ENCODE measurements around the gene CABYR. TPM values are rescaled to one million over a fixed set of nuclear protein-coding genes. Genes with fewer than 3 reads are reported as not detected.
A peak's percentile ranks its signal among the peaks of the same experiment; 100 is the strongest.

CABYR gene
- total RNA-seq, 2 donors from 2014 or later, result 4.7 to 5.2 TPM

- Mint-ChIP-seq H3K4me3 (no peak overlapping the region), H3K9me3 (no peaks in the 10 kb centered on the region), H3K4me1 (no peaks in the 10 kb centered on the region), H3K27me3 (no peaks in the 10 kb centered on the region), H3K36me3 (ENCODE audit: low read depth) (peaks cover 8% of the 10 kb centered on the region), H3K27ac (no peak overlapping the region)
- ATAC-seq (replicated peaks), result no peak
Observed at GRCh38 chr18:24160086-24160485, 21.2 kb downstream of the CABYR start.

- Mint-ChIP-seq H3K4me3 (no peak overlapping the region), H3K27ac (no peak overlapping the region), H3K27me3 (no peaks in the 10 kb centered on the region), H3K4me1 (no peaks in the 10 kb centered on the region), H3K36me3 (ENCODE audit: low read depth) (peaks cover 9% of the 10 kb centered on the region), H3K9me3 (no peaks in the 10 kb centered on the region)
- ATAC-seq (replicated peaks), result no peak
Observed at GRCh38 chr18:24161304-24161703, 22.4 kb downstream of the CABYR start.

- Mint-ChIP-seq H3K27ac (no peak overlapping the region), H3K4me1 (no peaks in the 10 kb centered on the region), H3K27me3 (no peaks in the 10 kb centered on the region), H3K4me3 (no peak overlapping the region), H3K9me3 (no peaks in the 10 kb centered on the region), H3K36me3 (ENCODE audit: low read depth) (peaks cover 9% of the 10 kb centered on the region)
- no peak for ATAC-seq (replicated peaks)
Observed at GRCh38 chr18:24168496-24168895, 29.6 kb downstream of the CABYR start.

- no peak overlapping the region for H3K27ac Mint-ChIP-seq
- H3K36me3 Mint-ChIP-seq (ENCODE audit: low read depth), result no peaks in the 10 kb centered on the region
- peaks cover 5% of the 10 kb centered on the region for H3K4me1 Mint-ChIP-seq
- no peak overlapping the region for H3K4me3 Mint-ChIP-seq
- no peaks in the 10 kb centered on the region for H3K27me3 Mint-ChIP-seq
- no peaks in the 10 kb centered on the region for H3K9me3 Mint-ChIP-seq
- no peak for ATAC-seq (replicated peaks)
Observed at GRCh38 chr18:24170360-24170759, 31.5 kb downstream of the CABYR start.

GRCh38 chr18:24173997-24174396, 35.1 kb downstream of the CABYR start:
- H3K27ac Mint-ChIP-seq, result no peak overlapping the region
- ATAC-seq (replicated peaks), result peak; percentile 50

GRCh38 chr18:24176727-24177416, 38.0 kb downstream of the CABYR start:
- Mint-ChIP-seq H3K27ac (no peak overlapping the region), H3K27me3 (no peaks in the 10 kb centered on the region), H3K9me3 (no peaks in the 10 kb centered on the region), H3K4me3 (no peak overlapping the region), H3K4me1 (peaks cover 5% of the 10 kb centered on the region), H3K36me3 (ENCODE audit: low read depth) (no peaks in the 10 kb centered on the region)
- ATAC-seq (replicated peaks), result no peak

More at GRCh38 chr18:24173997-24174396, 35.1 kb downstream of the CABYR start:
- Mint-ChIP-seq H3K4me3 (no peak overlapping the region), H3K36me3 (ENCODE audit: low read depth) (no peaks in the 10 kb centered on the region), H3K27me3 (no peaks in the 10 kb centered on the region), H3K9me3 (no peaks in the 10 kb centered on the region), H3K4me1 (peaks cover 5% of the 10 kb centered on the region)

GRCh38 chr18:24177499-24178133, 38.8 kb downstream of the CABYR start:
- H3K36me3 Mint-ChIP-seq (ENCODE audit: low read depth), result no peaks in the 10 kb centered on the region
- H3K9me3 Mint-ChIP-seq, result no peaks in the 10 kb centered on the region
- no peak overlapping the region for H3K27ac Mint-ChIP-seq
- H3K4me1 Mint-ChIP-seq, result peaks cover 5% of the 10 kb centered on the region
- no peak for ATAC-seq (replicated peaks)
- H3K27me3 Mint-ChIP-seq, result no peaks in the 10 kb centered on the region
- H3K4me3 Mint-ChIP-seq, result no peak overlapping the region

- H3K36me3 Mint-ChIP-seq (ENCODE audit: low read depth), result no peaks in the 10 kb centered on the region
- no peak overlapping the region for H3K27ac Mint-ChIP-seq
- no peaks in the 10 kb centered on the region for H3K27me3 Mint-ChIP-seq
- H3K4me1 Mint-ChIP-seq, result no peaks in the 10 kb centered on the region
- no peak overlapping the region for H3K4me3 Mint-ChIP-seq
- no peaks in the 10 kb centered on the region for H3K9me3 Mint-ChIP-seq
- no peak for ATAC-seq (replicated peaks)
Observed at GRCh38 chr18:24180048-24180447, 41.2 kb downstream of the CABYR start.

- no peaks in the 10 kb centered on the region for H3K9me3 Mint-ChIP-seq
- ATAC-seq (replicated peaks), result no peak
- H3K36me3 Mint-ChIP-seq (ENCODE audit: low read depth), result no peaks in the 10 kb centered on the region
- H3K4me3 Mint-ChIP-seq, result no peak overlapping the region
- H3K4me1 Mint-ChIP-seq, result no peaks in the 10 kb centered on the region
- no peaks in the 10 kb centered on the region for H3K27me3 Mint-ChIP-seq
- no peak overlapping the region for H3K27ac Mint-ChIP-seq
Observed at GRCh38 chr18:24181806-24182205, 42.9 kb downstream of the CABYR start.

GRCh38 chr18:24185805-24186204, 46.9 kb downstream of the CABYR start:
- Mint-ChIP-seq H3K36me3 (ENCODE audit: low read depth) (no peaks in the 10 kb centered on the region), H3K27me3 (no peaks in the 10 kb centered on the region), H3K27ac (no peak overlapping the region), H3K4me3 (no peak overlapping the region), H3K9me3 (no peaks in the 10 kb centered on the region), H3K4me1 (no peaks in the 10 kb centered on the region)
- no peak for ATAC-seq (replicated peaks)

- no peak for ATAC-seq (replicated peaks)
- no peaks in the 10 kb centered on the region for H3K27me3 Mint-ChIP-seq
- no peak overlapping the region for H3K4me3 Mint-ChIP-seq
- no peaks in the 10 kb centered on the region for H3K4me1 Mint-ChIP-seq
- H3K27ac Mint-ChIP-seq, result no peak overlapping the region
- H3K36me3 Mint-ChIP-seq (ENCODE audit: low read depth), result no peaks in the 10 kb centered on the region
- no peaks in the 10 kb centered on the region for H3K9me3 Mint-ChIP-seq
Observed at GRCh38 chr18:24187049-24187448, 48.2 kb downstream of the CABYR start.

GRCh38 chr18:24187689-24188088, 48.8 kb downstream of the CABYR start:
- Mint-ChIP-seq H3K4me3 (no peak overlapping the region), H3K9me3 (no peaks in the 10 kb centered on the region), H3K36me3 (ENCODE audit: low read depth) (no peaks in the 10 kb centered on the region), H3K4me1 (no peaks in the 10 kb centered on the region), H3K27me3 (no peaks in the 10 kb centered on the region), H3K27ac (no peak overlapping the region)
- ATAC-seq (replicated peaks), result no peak

- Mint-ChIP-seq H3K27me3 (no peaks in the 10 kb centered on the region), H3K27ac (no peak overlapping the region), H3K9me3 (no peaks in the 10 kb centered on the region), H3K4me1 (no peaks in the 10 kb centered on the region), H3K4me3 (no peak overlapping the region), H3K36me3 (ENCODE audit: low read depth) (no peaks in the 10 kb centered on the region)
- no peak for ATAC-seq (replicated peaks)
Observed at GRCh38 chr18:24188120-24188519, 49.3 kb downstream of the CABYR start.

GRCh38 chr18:24189007-24189528, 50.2 kb downstream of the CABYR start:
- Mint-ChIP-seq H3K27me3 (no peaks in the 10 kb centered on the region), H3K36me3 (ENCODE audit: low read depth) (no peaks in the 10 kb centered on the region), H3K4me3 (no peak overlapping the region), H3K9me3 (no peaks in the 10 kb centered on the region), H3K4me1 (no peaks in the 10 kb centered on the region), H3K27ac (no peak overlapping the region)
- ATAC-seq (replicated peaks), result no peak

- Mint-ChIP-seq H3K36me3 (ENCODE audit: low read depth) (no peaks in the 10 kb centered on the region), H3K4me1 (no peaks in the 10 kb centered on the region), H3K27ac (no peak overlapping the region), H3K4me3 (no peak overlapping the region), H3K9me3 (no peaks in the 10 kb centered on the region), H3K27me3 (no peaks in the 10 kb centered on the region)
- no peak for ATAC-seq (replicated peaks)
Observed at GRCh38 chr18:24189664-24190346, 50.9 kb downstream of the CABYR start.
